ENCODE results near the gene TMEM61. TPM values are rescaled to one million over a fixed set of nuclear protein-coding genes. Genes with fewer than 3 reads are reported as not detected.
"Not testable (repeated sequence)": the region's sequence is repeated elsewhere in the genome, so short reads cannot be mapped to it uniquely, and the experiment has no call there.

TMEM61 gene
- polyA plus RNA-seq, 1 experiment, result not detected

DNA sequence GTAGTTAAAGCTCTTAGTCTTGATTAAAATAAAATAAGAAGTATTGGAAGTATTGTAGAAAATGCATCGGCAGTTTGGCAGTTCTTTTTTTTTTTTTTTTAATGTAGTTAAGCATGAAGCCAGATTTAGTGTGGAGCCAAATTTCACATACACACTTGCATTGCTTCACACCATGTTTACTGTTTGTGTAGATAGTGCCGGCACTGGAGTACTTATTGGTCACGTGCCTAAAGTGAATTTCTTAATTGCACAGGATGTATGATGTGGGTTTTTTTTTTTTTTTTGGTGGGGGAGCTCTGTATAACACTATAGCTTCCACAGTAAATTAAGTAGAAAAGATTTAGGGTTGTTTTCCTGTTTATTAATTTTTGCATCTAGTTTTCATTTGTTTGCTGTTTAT is 21.2 kb upstream of the TMEM61 start:
- POLR2A ChIA-PET, result interaction anchor here (0.6 kb wide), 1 partner anchor 30 kb away, joined by 3 read pairs; no protein-coding TSS in a partner anchor
- CTCF ChIA-PET, result interaction anchor here (1.0 to 5.7 kb wide), 4 partner anchors 9 to 63 kb away, joined by 4 to 30 read pairs (median 12); no protein-coding TSS in a partner anchor
- DNase-seq (ENCODE audit: low read depth), result no peak
- H3K27me3 ChIP-seq (ENCODE audit: control insufficient read depth, insufficient read depth, low read length), result no peaks in the 10 kb centered on the region
- H3K36me3 ChIP-seq (ENCODE audit: control insufficient read depth, insufficient read depth, low read length), result no peaks in the 10 kb centered on the region
- no peak overlapping the region for H3K4me3 ChIP-seq (ENCODE audit: low read depth, low read length)
- TF ChIP-seq, protein P1, sequence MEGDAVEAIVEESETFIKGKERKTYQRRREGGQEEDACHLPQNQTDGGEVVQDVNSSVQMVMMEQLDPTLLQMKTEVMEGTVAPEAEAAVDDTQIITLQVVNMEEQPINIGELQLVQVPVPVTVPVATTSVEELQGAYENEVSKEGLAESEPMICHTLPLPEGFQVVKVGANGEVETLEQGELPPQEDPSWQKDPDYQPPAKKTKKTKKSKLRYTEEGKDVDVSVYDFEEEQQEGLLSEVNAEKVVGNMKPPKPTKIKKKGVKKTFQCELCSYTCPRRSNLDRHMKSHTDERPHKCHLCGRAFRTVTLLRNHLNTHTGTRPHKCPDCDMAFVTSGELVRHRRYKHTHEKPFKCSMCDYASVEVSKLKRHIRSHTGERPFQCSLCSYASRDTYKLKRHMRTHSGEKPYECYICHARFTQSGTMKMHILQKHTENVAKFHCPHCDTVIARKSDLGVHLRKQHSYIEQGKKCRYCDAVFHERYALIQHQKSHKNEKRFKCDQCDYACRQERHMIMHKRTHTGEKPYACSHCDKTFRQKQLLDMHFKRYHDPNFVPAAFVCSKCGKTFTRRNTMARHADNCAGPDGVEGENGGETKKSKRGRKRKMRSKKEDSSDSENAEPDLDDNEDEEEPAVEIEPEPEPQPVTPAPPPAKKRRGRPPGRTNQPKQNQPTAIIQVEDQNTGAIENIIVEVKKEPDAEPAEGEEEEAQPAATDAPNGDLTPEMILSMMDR (IDR thresholded peaks at IDR 0.05; ENCODE audit: insufficient read depth, low read depth, low read length), result no peak

DNA sequence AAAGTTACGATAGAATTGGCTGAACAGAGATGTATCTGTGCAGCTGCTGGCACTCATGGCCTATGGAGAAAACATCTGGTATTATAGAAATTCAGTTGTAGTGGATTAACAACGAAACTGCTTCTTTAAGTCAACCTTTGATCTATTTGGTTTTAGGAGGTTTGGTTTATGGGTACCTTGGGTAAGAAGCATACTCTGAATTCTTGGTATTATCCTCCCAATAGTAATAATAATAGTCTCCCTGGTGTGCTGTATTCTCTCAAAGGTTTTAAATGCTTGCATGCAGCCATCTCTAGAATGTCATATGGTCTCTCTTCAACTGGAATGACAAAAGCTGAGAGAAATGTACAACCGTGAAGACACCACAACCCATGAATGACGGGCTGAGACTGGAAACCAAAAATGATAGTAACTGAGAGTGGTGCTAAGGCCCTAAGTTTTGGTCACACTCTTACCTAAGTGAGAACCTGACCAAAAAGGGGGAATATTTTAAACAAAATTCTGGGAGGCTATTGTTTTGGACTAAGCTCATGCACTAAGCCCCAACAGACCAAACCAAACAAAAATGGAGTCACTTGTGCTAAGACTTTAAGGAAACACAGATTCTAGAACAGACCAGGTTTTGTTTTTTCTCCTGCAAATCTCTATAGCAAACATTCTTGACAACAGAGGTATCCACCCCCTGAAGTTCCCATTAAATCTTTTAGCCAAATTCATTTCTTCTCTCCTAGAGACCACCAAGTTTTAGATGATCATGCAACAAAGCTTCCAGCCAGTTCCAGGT is 17.6 kb upstream of the TMEM61 start:
- no peaks in the 10 kb centered on the region for H3K27me3 ChIP-seq (ENCODE audit: control insufficient read depth, insufficient read depth, low read length)
- CTCF ChIA-PET, result interaction anchor here (1.9 to 5.7 kb wide), 3 partner anchors 12 to 33 kb away, joined by 5 to 30 read pairs (median 6); no protein-coding TSS in a partner anchor

DNA sequence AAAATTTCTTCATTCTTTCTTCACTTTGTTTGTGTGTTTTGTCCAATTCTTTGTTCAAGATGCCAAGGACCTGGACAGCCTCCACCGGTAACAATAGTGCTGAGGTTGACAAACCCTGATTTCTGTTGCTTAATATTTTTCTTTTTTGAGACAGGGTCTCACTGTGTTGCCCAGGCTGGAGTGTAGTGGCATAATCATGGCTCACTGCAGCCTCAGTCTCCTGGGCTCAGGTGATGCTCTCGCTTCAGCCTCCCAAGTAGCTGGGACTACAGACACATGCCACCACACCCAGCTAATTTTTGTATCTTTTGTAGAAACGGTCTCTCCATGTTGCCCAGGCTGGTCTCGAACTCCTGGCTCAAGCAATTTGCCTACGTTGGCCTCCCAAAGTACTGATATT is 16.6 kb upstream of the TMEM61 start:
- DNase-seq (ENCODE audit: low read depth); H3K27me3 ChIP-seq (ENCODE audit: control insufficient read depth, insufficient read depth, low read length); POLR2A ChIA-PET; H3K36me3 ChIP-seq (ENCODE audit: control insufficient read depth, insufficient read depth, low read length); H3K4me3 ChIP-seq (ENCODE audit: low read depth, low read length): not testable (repeated sequence)
- CTCF ChIA-PET, result interaction anchor here (1.9 to 5.7 kb wide), 4 partner anchors 9 to 32 kb away, joined by 5 to 30 read pairs (median 6); no protein-coding TSS in a partner anchor

More for the DNA sequence above, 17.6 kb upstream of the TMEM61 start:
- TF ChIP-seq, protein P1 (IDR thresholded peaks at IDR 0.05; ENCODE audit: insufficient read depth, low read depth, low read length), result no peak
- no peak for DNase-seq (ENCODE audit: low read depth)
- no peak overlapping the region for H3K4me3 ChIP-seq (ENCODE audit: low read depth, low read length)
- POLR2A ChIA-PET, result no interaction called here
- H3K36me3 ChIP-seq (ENCODE audit: control insufficient read depth, insufficient read depth, low read length), result no peaks in the 10 kb centered on the region

DNA sequence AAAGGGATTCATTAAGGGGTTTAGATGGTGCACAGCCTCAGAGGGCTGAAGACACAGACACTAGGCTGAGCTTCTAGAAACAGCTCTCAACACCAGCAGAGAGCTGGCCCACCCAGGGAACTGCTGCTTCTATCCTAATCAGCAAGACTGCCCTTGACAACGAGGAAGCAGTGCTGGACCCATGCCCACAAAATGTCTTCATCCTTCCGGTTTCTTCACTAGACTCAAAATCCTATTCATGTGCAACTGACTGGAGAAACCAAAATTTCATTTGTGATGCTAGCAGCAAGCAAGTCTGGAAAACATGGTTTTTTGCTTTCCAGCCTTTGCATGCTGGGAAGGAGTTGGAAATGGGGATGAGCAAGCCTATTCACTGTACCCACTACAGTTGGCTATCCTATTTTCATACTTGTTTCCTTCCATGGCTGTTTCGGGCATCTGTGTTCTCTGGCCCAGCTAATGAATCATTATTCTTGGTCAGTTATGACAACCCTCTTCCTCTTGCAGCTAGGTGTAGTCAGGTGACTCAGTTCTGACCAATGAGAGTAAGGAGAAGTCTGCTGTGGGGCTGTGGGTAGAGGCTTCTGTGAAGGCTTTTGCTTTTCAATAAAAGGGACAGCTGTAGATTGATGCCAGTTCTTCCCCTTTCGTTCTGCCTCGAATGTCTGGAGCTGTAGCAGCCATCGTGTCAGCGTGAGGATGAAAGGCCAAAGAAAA is 14.6 kb upstream of the TMEM61 start:
- CTCF ChIA-PET, result interaction anchor here (0.9 to 2.3 kb wide), 6 partner anchors 8 to 32 kb away, joined by 3 to 6 read pairs (median 4); no protein-coding TSS in a partner anchor
- DNase-seq (ENCODE audit: low read depth), result no peak
- Histone ChIP-seq H3K4me3 (ENCODE audit: low read depth, low read length) (no peak overlapping the region), H3K27me3 (ENCODE audit: control insufficient read depth, insufficient read depth, low read length) (no peaks in the 10 kb centered on the region), H3K36me3 (ENCODE audit: control insufficient read depth, insufficient read depth, low read length) (no peaks in the 10 kb centered on the region)
- POLR2A ChIA-PET, result no interaction called here
- TF ChIP-seq, protein P1 (IDR thresholded peaks at IDR 0.05; ENCODE audit: insufficient read depth, low read depth, low read length), result no peak

DNA sequence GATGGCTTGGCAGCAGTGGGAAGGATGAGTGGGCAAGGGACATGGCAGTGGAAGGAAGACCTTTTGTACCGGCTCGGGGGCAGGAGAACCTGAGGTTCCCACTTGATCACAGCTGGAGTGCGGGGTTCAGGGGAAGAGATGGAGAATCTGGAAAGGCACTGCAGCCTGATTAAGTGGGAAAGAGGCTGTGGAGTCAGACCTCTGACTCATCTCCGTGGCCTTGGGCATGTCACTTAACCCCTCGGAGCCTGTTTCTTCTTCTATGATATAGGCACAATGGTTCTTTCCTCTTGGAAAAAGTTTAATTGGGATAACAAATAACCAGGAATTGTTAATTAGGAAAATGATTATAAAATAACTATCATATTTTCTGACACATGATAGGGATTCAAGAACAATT is 13.1 kb upstream of the TMEM61 start:
- no peak overlapping the region for H3K4me3 ChIP-seq (ENCODE audit: low read depth, low read length)
- ChIA-PET POLR2A (no interaction called here), CTCF (no interaction called here)
- no peaks in the 10 kb centered on the region for H3K36me3 ChIP-seq (ENCODE audit: control insufficient read depth, insufficient read depth, low read length)
- no peaks in the 10 kb centered on the region for H3K27me3 ChIP-seq (ENCODE audit: control insufficient read depth, insufficient read depth, low read length)
- DNase-seq (ENCODE audit: low read depth), result no peak
- TF ChIP-seq, protein P1 (IDR thresholded peaks at IDR 0.05; ENCODE audit: insufficient read depth, low read depth, low read length), result no peak
